Stimulated activated CD8-positive, alpha-beta memory T cell treated with anti-CD3 and anti-CD28 coated beads, Interleukin-7, amount 100 ng/mL, for 1 hour (primary cell): Measurements from ENCODE around the gene AQP12B.

Source experiments
- DNase-seq, 2 donors: peaks; one replicate each; pipeline ENCODE4 v3.0.0-alpha.2; 2020; ENCODE audit warnings: low read depth in 2 of 2

Gene AQP12B

DNA sequence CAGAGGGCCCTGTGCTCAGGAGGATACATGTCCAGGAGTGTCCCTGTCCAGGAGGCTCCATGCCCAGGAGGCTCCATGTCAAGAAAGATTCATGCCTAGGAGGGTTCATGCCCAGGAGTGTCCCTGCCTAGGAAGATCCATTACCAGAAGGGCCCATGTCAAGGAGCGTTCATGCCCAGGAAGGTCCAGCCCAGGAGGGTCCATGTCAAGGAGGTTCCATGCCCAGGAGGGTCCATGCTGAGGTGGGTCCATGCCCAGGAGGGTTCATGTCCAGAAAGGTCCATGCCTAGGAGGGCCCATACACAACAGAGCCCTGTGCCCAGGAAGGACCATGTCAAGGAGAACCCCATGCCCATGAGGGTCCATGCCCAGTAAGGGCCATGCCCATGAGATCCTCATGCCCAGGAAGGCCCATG is 50.4 kb downstream of the AQP12B start:
- no peak for DNase-seq

DNA sequence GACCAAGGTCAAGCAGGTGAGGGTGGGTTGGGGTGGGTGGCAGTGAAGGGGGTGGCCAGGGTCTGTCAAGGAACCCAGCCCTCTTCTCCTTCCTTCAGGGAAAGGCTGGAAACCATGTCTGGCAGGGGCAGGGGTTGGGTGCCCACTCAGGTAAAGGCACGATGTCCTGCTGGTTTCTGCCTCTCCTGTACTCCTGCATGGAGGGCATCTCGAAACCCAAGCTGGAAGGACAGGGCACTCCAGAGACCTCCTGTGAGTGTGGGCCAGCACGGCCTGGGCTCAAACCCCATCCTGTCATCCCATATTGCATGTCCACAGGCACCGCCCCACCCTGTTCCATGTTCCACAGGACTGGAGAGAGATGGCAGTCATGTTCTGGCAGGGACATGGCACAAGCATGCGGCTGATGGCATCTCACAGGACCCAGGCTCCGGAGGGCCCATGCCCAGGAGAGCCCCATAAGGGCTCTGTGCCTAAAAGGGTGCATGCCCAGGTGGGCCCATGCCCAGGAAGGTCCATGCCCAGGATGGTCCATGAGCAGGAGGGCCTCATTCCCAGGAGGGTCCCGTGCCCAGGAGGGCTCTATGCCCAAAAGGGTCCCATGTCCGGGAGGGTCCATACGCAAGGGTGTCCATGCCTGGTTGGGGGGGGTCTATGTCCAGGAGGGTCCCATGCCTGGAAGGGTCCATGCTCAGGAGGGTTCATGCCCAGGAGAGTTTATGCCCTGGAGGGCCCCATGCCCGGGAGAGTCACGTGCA is 51.0 kb downstream of the AQP12B start:
- DNase-seq = no peak

DNA sequence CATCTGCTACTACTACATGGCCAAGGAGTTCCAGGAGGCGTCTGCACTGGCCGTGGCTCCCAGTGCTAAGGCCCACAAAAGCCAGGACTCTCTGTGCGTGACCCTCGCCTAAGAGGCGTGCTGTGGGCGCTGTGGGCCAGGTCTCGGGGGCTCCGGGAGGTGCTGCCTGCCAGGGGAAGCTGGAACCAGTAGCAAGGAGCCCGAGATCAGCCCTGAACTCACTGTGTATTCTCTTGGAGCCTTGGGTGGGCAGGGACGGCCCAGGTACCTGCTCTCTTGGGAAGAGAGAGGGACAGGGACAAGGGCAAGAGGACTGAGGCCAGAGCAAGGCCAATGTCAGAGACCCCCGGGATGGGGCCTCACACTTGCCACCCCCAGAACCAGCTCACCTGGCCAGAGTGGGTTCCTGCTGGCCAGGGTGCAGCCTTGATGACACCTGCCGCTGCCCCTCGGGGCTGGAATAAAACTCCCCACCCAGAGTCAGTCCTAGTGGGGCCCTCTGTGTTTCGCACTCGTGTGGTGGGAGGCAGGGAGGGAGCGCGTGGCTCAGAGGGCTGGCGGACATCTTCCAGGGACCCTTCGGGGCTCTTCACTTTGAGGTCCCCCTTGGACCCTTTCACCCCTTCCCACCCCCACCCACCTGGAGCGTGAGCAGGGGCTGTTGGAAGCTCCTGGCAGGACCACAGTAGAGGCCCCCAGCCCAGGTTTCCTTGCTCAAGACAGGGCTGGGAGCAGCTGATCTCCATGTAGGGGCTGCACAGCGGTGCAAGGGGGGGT is 51.7 kb downstream of the AQP12B start:
- no peak for DNase-seq

DNA sequence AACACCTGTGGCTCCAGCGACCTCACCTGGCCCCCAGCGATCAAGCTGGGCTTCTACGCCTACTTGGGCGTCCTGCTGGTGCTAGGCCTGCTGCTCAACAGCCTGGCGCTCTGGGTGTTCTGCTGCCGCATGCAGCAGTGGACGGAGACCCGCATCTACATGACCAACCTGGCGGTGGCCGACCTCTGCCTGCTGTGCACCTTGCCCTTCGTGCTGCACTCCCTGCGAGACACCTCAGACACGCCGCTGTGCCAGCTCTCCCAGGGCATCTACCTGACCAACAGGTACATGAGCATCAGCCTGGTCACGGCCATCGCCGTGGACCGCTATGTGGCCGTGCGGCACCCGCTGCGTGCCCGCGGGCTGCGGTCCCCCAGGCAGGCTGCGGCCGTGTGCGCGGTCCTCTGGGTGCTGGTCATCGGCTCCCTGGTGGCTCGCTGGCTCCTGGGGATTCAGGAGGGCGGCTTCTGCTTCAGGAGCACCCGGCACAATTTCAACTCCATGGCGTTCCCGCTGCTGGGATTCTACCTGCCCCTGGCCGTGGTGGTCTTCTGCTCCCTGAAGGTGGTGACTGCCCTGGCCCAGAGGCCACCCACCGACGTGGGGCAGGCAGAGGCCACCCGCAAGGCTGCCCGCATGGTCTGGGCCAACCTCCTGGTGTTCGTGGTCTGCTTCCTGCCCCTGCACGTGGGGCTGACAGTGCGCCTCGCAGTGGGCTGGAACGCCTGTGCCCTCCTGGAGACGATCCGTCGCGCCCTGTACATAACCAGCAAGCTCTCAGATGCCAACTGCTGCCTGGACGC is 52.5 kb downstream of the AQP12B start:
- DNase-seq = no peak

DNA sequence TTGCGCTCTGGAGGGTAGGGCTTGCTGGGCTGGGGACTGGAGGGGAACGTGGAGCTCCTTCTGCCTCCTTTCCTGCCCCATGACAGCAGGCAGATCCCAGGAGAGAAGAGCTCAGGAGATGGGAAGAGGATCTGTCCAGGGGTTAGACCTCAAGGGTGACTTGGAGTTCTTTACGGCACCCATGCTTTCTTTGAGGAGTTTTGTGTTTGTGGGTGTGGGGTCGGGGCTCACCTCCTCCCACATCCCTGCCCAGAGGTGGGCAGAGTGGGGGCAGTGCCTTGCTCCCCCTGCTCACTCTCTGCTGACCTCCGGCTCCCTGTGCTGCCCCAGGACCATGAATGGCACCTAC is 53.1 kb downstream of the AQP12B start:
- DNase-seq = no peak

DNA sequence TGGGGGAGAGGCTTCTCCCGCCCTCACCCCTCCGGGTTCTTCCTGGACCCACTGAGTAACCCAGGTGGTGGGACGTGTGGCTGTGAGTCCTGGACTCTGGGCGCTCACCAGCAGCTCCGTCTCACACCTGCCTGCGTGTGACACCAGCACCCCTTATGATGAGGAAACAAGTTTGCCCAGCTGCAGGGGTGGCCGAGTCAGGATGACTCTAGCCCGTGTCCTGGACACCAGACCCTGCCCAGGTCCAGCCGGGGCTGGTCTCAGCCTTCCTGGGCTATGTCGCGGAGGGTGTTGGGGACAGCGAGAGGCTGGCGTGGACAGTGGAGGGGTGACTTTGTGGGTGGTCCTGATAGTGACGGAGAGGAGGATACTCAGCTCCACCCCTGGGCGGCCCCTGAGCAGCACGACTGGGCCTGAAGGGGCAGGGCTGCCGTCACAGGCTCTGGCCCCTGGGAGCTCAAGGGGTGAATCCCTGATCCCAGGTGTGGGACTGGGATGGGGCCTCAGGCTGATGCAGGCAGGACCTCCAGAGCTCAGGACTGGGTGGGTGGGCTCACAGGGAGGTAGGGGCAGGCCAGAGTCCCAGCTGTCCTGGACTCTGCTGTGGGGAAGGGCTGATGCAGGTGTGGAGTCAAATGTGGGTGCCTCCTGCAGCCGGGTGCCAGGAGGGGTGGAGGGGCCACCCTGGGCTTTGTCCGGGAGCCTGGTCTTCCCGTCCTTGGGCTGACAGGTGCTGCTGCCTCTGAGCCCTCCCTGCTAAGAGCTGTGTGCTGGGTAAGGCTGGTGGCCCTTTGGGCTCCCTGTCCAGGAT is 53.7 kb downstream of the AQP12B start:
- DNase-seq = no peak

DNA sequence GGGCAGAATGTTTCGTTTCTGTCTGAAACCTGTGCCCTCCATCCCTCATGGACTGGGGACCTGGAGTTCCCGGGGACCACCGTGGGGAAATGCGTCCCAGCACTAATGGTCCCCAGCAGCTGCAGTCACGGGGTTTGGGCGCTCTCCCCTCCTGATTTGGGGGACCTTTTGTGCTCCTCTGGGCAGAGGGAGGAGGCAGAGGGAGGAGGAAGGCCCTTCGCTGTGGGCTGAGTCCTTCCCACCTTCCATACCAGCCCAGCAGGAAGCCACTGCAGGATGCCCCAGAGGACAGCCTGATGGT is 54.2 kb downstream of the AQP12B start:
- DNase-seq = no peak

DNA sequence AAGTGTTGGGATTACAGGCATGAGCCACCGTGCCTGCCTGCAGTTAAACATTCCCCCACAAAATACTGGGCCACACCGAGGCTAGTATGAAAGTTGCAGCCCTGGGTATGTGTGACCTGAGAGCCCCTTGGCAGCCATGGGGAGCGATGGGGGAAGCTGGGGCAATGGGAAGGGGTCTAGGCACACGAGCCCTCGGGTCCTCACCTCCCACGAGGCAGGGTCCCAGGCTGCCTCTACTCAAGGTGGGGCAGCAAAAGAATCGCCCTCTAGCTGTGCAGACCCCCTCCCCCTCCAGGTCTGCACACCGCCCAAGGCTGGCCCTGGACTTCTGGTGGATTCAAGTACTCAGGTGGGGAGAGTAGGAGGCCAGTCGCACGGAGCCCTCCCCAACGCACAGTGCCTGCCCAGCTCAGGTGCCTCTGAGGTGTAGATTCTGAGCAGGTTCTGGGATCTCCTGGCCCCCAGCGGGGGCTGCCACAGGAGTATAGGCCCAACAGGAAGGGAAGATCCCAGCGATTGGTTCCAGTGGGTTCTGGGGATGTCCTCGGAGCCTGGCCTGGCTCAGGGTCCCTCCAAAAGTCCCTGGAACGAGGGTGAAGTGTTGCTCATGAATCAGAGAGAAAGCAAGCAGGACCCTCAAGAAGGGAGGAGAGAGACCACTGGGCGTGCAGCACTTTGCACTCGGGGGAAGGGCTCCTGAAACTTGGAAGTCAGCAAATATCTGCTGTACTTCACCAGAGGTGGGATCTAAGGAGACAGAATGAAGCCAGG is 54.8 kb downstream of the AQP12B start:
- DNase-seq = no peak

DNA sequence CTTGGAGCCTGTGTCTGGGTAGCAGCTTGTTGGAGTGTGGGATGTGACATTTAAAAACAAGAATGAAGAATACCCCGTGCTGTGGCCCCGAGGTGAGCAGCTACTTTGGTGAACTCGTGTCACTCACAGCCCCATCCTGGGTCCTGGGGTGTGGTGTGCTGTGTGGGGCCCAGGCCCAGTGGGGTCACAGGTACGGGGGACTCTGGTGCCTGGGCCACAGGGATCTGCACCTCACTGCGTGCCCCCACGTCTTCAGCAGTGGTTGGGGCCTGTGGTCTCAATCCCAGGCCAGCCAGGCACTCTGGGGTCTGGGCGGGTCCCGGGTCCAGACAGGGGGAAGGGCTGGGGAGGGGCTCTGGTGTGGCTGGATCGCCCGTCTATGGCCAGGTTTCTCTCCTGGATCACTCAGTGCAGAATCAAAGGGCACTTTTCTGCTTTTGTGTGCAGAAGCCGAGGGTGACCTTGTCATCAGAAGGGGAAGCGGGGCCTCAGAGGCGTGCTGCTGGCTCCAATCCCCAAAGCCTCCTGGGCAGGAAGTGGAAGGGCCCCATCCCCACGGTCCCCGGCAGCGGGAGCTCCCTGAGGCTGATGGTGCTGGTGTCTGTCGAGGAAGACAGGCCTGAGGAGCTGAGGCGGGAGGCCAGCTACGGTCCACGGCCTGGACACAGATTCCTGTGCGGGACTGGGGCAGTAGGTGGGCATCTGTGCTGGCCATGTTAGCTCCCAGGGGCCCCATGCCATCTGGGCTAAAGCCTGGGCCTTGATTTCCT is 56.0 kb downstream of the AQP12B start:
- DNase-seq = no peak
